OCI-LY1 (cell line): ENCODE results near the gene PROCA1.
A peak's percentile ranks its signal among the peaks of the same experiment; 100 is the strongest.
"Not testable (repeated sequence)": the region's sequence is repeated elsewhere in the genome, so short reads cannot be mapped to it uniquely, and the experiment has no call there.

Experiments used
- H2AFZ ChIP-seq: fragments of 200-600 bp; sonication (generic), shearing (Covaris generic); 2 replicates; pipeline ENCODE4 v1.6.0; 2014; ENCODE audit warnings: antibody characterized with exemption, mild to moderate bottlenecking, low read length
- H3F3A ChIP-seq: fragments of 200-600 bp; sonication (generic), shearing (Covaris generic); 2 replicates; pipeline ENCODE4 v1.6.0; 2014; ENCODE audit warnings: mild to moderate bottlenecking, antibody characterized with exemption, low read length, moderate library complexity; ENCODE audit not compliant: insufficient read depth
- H3K27ac ChIP-seq: fragments of 200-600 bp; sonication (generic); 2 replicates; pipeline ENCODE4 v1.5.1; 2014; ENCODE audit warnings: low read length, mixed run types, mild to moderate bottlenecking, low read depth; ENCODE audit not compliant: poor library complexity, severe bottlenecking
- H3K27me3 ChIP-seq: fragments of 200-600 bp; sonication (generic); 2 replicates; pipeline ENCODE4 v1.6.0; 2014; ENCODE audit warnings: antibody characterized with exemption, mild to moderate bottlenecking, low read length, moderate library complexity; ENCODE audit not compliant: insufficient read depth
- H3K36me3 ChIP-seq: fragments of 200-600 bp; sonication (generic); 2 replicates; pipeline ENCODE4 v1.6.1; 2014; ENCODE audit warnings: mild to moderate bottlenecking, antibody characterized with exemption, low read length, moderate library complexity, mixed read lengths; ENCODE audit not compliant: insufficient read depth
- H3K4me1 ChIP-seq: fragments of 200-600 bp; sonication (generic); 2 replicates; pipeline ENCODE4 v1.5.1; 2014; ENCODE audit warnings: mild to moderate bottlenecking, low read length, moderate library complexity; ENCODE audit not compliant: insufficient read depth, severe bottlenecking
- H3K4me2 ChIP-seq: fragments of 200-600 bp; sonication (generic), shearing (Covaris generic); 2 replicates; pipeline ENCODE4 v1.6.1; 2014; ENCODE audit warnings: low read length
- H3K4me3 ChIP-seq: fragments of 200-600 bp; sonication (generic); 2 replicates; pipeline ENCODE4 v1.5.1; 2014; ENCODE audit warnings: low read length, low read depth, mild to moderate bottlenecking, mixed read lengths; ENCODE audit not compliant: poor library complexity, severe bottlenecking
- H3K79me2 ChIP-seq: fragments of 200-600 bp; shearing (Covaris generic); 2 replicates; pipeline ENCODE4 v1.6.1; 2016; ENCODE audit warnings: mixed run types, low read length, mixed read lengths; ENCODE audit not compliant: insufficient read depth
- H3K9ac ChIP-seq: fragments of 200-600 bp; sonication (generic), shearing (Covaris generic); 2 replicates; pipeline ENCODE4 v1.6.1; 2014; ENCODE audit warnings: mild to moderate bottlenecking, low read length, mixed read lengths
- H3K9me2 ChIP-seq: fragments of 200-600 bp; sonication (generic), shearing (Covaris generic); 2 replicates; pipeline ENCODE4 v1.6.1; 2014; ENCODE audit warnings: low read depth, mild to moderate bottlenecking, low read length, mixed read lengths
- H3K9me3 ChIP-seq: fragments of 200-600 bp; shearing (Covaris generic); 2 replicates; pipeline ENCODE4 v1.6.1; 2014; ENCODE audit warnings: low read length, mixed read lengths
- H4K20me1 ChIP-seq: fragments of 200-600 bp; sonication (generic), shearing (Covaris generic); 2 replicates; pipeline ENCODE4 v1.6.0; 2016; ENCODE audit warnings: mild to moderate bottlenecking, low read length; ENCODE audit not compliant: insufficient read depth
- EZH2 ChIP-seq: fragments of 200-600 bp; sonication (generic), shearing (Covaris generic); IDR thresholded peaks from 2 replicates; pipeline ENCODE4 v1.8.0; 2017; ENCODE audit warnings: borderline replicate concordance, mixed run types, mild to moderate bottlenecking, antibody characterized with exemption, low read length, moderate library complexity, mixed read lengths
- TF ChIP-seq, protein P1 (sequence below): fragments of 200-600 bp; sonication (generic), shearing (Covaris generic); IDR thresholded peaks from 2 replicates; pipeline ENCODE4 v1.5.1; 2017; ENCODE audit warnings: mild to moderate bottlenecking, antibody characterized with exemption, low read length, moderate library complexity, mixed read lengths

The PROCA1 gene

GRCh38 chr17:28737316-28737715, 25.6 kb upstream of the PROCA1 start:
- Histone ChIP-seq H3K9ac (peak overlapping the region; percentile 71; the same call in 1 of the 2 replicates), H4K20me1 (no peaks in the 10 kb centered on the region), H3K27ac (peak overlapping the region; percentile 97), H2AFZ (no peak overlapping the region), H3K27me3 (no peaks in the 10 kb centered on the region), H3K36me3 (peaks cover 42% of the 10 kb centered on the region), H3K4me2 (peak overlapping the region; percentile 58), H3F3A (no peaks in the 10 kb centered on the region), H3K4me3 (no peak overlapping the region), H3K9me2 (no peaks in the 10 kb centered on the region), H3K9me3 (peaks cover 9% of the 10 kb centered on the region), H3K4me1 (peaks cover 47% of the 10 kb centered on the region), H3K79me2 (no peaks in the 10 kb centered on the region)
- TF ChIP-seq, protein P1, sequence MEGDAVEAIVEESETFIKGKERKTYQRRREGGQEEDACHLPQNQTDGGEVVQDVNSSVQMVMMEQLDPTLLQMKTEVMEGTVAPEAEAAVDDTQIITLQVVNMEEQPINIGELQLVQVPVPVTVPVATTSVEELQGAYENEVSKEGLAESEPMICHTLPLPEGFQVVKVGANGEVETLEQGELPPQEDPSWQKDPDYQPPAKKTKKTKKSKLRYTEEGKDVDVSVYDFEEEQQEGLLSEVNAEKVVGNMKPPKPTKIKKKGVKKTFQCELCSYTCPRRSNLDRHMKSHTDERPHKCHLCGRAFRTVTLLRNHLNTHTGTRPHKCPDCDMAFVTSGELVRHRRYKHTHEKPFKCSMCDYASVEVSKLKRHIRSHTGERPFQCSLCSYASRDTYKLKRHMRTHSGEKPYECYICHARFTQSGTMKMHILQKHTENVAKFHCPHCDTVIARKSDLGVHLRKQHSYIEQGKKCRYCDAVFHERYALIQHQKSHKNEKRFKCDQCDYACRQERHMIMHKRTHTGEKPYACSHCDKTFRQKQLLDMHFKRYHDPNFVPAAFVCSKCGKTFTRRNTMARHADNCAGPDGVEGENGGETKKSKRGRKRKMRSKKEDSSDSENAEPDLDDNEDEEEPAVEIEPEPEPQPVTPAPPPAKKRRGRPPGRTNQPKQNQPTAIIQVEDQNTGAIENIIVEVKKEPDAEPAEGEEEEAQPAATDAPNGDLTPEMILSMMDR: no peak
- no peak for TF ChIP-seq EZH2

GRCh38 chr17:28735913-28736769, 24.5 kb upstream of the PROCA1 start:
- H3F3A ChIP-seq, H3K9me3 ChIP-seq, H3K4me2 ChIP-seq, H3K79me2 ChIP-seq, H3K27ac ChIP-seq, H3K27me3 ChIP-seq, H3K9ac ChIP-seq, H2AFZ ChIP-seq, H3K9me2 ChIP-seq, H3K4me3 ChIP-seq, H4K20me1 ChIP-seq: not testable (repeated sequence)
- Histone ChIP-seq H3K36me3 (peaks cover 42% of the 10 kb centered on the region), H3K4me1 (peaks cover 35% of the 10 kb centered on the region)

GRCh38 chr17:28735242-28735722, 23.6 kb upstream of the PROCA1 start:
- H3F3A ChIP-seq: no peaks in the 10 kb centered on the region
- H3K36me3 ChIP-seq: peaks cover 33% of the 10 kb centered on the region
- no peak for TF ChIP-seq EZH2
- TF ChIP-seq, protein P1: no peak
- no peak overlapping the region for H2AFZ ChIP-seq
- H3K4me1 ChIP-seq: peaks cover 27% of the 10 kb centered on the region
- H3K9me2 ChIP-seq: no peaks in the 10 kb centered on the region
- no peak overlapping the region for H3K4me3 ChIP-seq
- H4K20me1 ChIP-seq: no peaks in the 10 kb centered on the region
- no peak overlapping the region for H3K4me2 ChIP-seq
- H3K9me3 ChIP-seq: peaks cover 4% of the 10 kb centered on the region
- no peaks in the 10 kb centered on the region for H3K79me2 ChIP-seq
- H3K9ac ChIP-seq: no peak overlapping the region
- peak overlapping the region; percentile 50 for H3K27ac ChIP-seq
- H3K27me3 ChIP-seq: no peaks in the 10 kb centered on the region
